Smooth muscle cell (in vitro differentiated cells): ENCODE results near the gene DYNC2H1. TPM values are rescaled to one million over a fixed set of nuclear protein-coding genes. Genes with fewer than 3 reads are reported as not detected.

Source experiments
- DNase-seq: peaks from one replicate; lab custom pipeline; 2025; ENCODE audit not compliant: unreplicated experiment; lab: John Stamatoyannopoulos, UW
- H2AFZ ChIP-seq: fragments of 200-600 bp; sonication (generic); 2 replicates; pipeline ENCODE4 v1.6.0; 2016; ENCODE audit warnings: antibody characterized with exemption, low read depth, mild to moderate bottlenecking
- H3F3A ChIP-seq: fragments of 200-600 bp; sonication (generic); 2 replicates; pipeline ENCODE4 v1.6.0; 2017; ENCODE audit warnings: antibody characterized with exemption, low read depth
- H3K27ac ChIP-seq: fragments of 200-600 bp; sonication (generic); 2 replicates; pipeline ENCODE4 v1.5.1; 2016; ENCODE audit warnings: low read depth, mild to moderate bottlenecking
- H3K27me3 ChIP-seq: fragments of 200-600 bp; sonication (generic); 2 replicates; pipeline ENCODE4 v1.6.1; 2016; ENCODE audit warnings: low read depth, mild to moderate bottlenecking
- H3K36me3 ChIP-seq: fragments of 200-600 bp; sonication (generic); 2 replicates; pipeline ENCODE4 v1.5.1; 2016; ENCODE audit warnings: low read depth
- H3K4me1 ChIP-seq: fragments of 200-600 bp; sonication (generic); 2 replicates; pipeline ENCODE4 v1.5.1; 2016; ENCODE audit warnings: low read depth
- H3K4me2 ChIP-seq: fragments of 200-600 bp; sonication (generic); 2 replicates; pipeline ENCODE4 v1.6.0; 2016; ENCODE audit warnings: mild to moderate bottlenecking
- H3K4me3 ChIP-seq: fragments of 200-600 bp; sonication (generic); 2 replicates; pipeline ENCODE4 v1.5.1; 2016; ENCODE audit warnings: mild to moderate bottlenecking
- H3K79me2 ChIP-seq: fragments of 200-600 bp; sonication (generic); 2 replicates; pipeline ENCODE4 v1.6.0; 2016; ENCODE audit warnings: low read depth, mild to moderate bottlenecking
- H3K9ac ChIP-seq: fragments of 200-600 bp; sonication (generic); 2 replicates; pipeline ENCODE4 v1.6.0; 2016; ENCODE audit warnings: low read depth
- H3K9me3 ChIP-seq: fragments of 200-600 bp; sonication (generic); replicated peaks from 2 replicates; pipeline ENCODE4 v1.5.1; 2016; ENCODE audit warnings: low read depth
- H4K20me1 ChIP-seq: fragments of 200-600 bp; sonication (generic); 2 replicates; pipeline ENCODE4 v1.6.0; 2016; ENCODE audit warnings: low read depth
- CTCF ChIP-seq: fragments of 200-600 bp; sonication (generic); IDR thresholded peaks from 2 replicates; pipeline ENCODE4 v1.5.1; 2017; ENCODE audit warnings: borderline replicate concordance, mild to moderate bottlenecking, antibody characterized with exemption; ENCODE audit not compliant: insufficient read depth, poor library complexity, severe bottlenecking
- WGBS: methylation state at CpG from one replicate; pipeline ENCODE4 v1.1.7; 2016; ENCODE audit warnings: low lambda C conversion rate; 5-methylcytosine and 5-hydroxymethylcytosine counted together
- polyA plus RNA-seq: library from polyadenylated mRNA; unstranded; fragments of >200 nt; fragmentation: Nextera tagmentation; extraction: Ambion mirVana; gene quantifications from 2 replicates; pipeline ENCODE4 v1.2.1, GENCODE V29; 2016
- total RNA-seq: library from RNA; depleted of rRNA; stranded (reverse); fragments of >200 nt; gene quantifications from 2 replicates; pipeline ENCODE4 v1.2.3, GENCODE V29; 2014

DYNC2H1 gene
- total and polyA plus RNA-seq, 2 experiments from 2014 or later = 2.3 to 10.8 TPM

GRCh38 chr11:103483996-103484395, 374.8 kb downstream of the DYNC2H1 start:
- Histone ChIP-seq H3F3A (no peaks in the 10 kb centered on the region), H2AFZ (no peak overlapping the region), H3K4me2 (no peak overlapping the region), H3K9me3 (no peaks in the 10 kb centered on the region), H3K27me3 (no peaks in the 10 kb centered on the region), H4K20me1 (no peaks in the 10 kb centered on the region), H3K4me3 (no peak overlapping the region), H3K36me3 (no peaks in the 10 kb centered on the region), H3K79me2 (no peaks in the 10 kb centered on the region), H3K27ac (no peak overlapping the region), H3K4me1 (no peaks in the 10 kb centered on the region), H3K9ac (no peak overlapping the region)
- DNase-seq = no peak
- TF ChIP-seq CTCF = no peak

GRCh38 chr11:103484545-103484944, 375.3 kb downstream of the DYNC2H1 start:
- H3K4me1 ChIP-seq = no peaks in the 10 kb centered on the region
- no peaks in the 10 kb centered on the region for H3K79me2 ChIP-seq
- no peak overlapping the region for H3K4me2 ChIP-seq
- no peaks in the 10 kb centered on the region for H3F3A ChIP-seq
- no peak overlapping the region for H3K9ac ChIP-seq
- 99% methylated on average over 3 of the region's 3 CpGs for WGBS
- H3K9me3 ChIP-seq = no peaks in the 10 kb centered on the region
- no peak overlapping the region for H2AFZ ChIP-seq
- no peaks in the 10 kb centered on the region for H4K20me1 ChIP-seq
- no peak for DNase-seq
- no peak overlapping the region for H3K27ac ChIP-seq
- no peak overlapping the region for H3K4me3 ChIP-seq
- no peak for TF ChIP-seq CTCF
- no peaks in the 10 kb centered on the region for H3K36me3 ChIP-seq
- H3K27me3 ChIP-seq = no peaks in the 10 kb centered on the region

- no peaks in the 10 kb centered on the region for H3F3A ChIP-seq
- WGBS = 75% methylated on average over 5 of the region's 5 CpGs
- H3K4me1 ChIP-seq = no peaks in the 10 kb centered on the region
- no peaks in the 10 kb centered on the region for H4K20me1 ChIP-seq
- H3K9ac ChIP-seq = no peak overlapping the region
- H3K9me3 ChIP-seq = no peaks in the 10 kb centered on the region
- H3K4me3 ChIP-seq = no peak overlapping the region
- H2AFZ ChIP-seq = no peak overlapping the region
- TF ChIP-seq CTCF = no peak
- DNase-seq = no peak
- H3K36me3 ChIP-seq = no peaks in the 10 kb centered on the region
- H3K79me2 ChIP-seq = no peaks in the 10 kb centered on the region
- H3K27me3 ChIP-seq = no peaks in the 10 kb centered on the region
- no peak overlapping the region for H3K4me2 ChIP-seq
- H3K27ac ChIP-seq = no peak overlapping the region
Measured at GRCh38 chr11:103486604-103487003, 377.4 kb downstream of the DYNC2H1 start.

- no peaks in the 10 kb centered on the region for H3K4me1 ChIP-seq
- H3K27me3 ChIP-seq = no peaks in the 10 kb centered on the region
- TF ChIP-seq CTCF = no peak
- no peak overlapping the region for H3K4me3 ChIP-seq
- no peak overlapping the region for H3K9ac ChIP-seq
- H4K20me1 ChIP-seq = no peaks in the 10 kb centered on the region
- no peaks in the 10 kb centered on the region for H3K79me2 ChIP-seq
- H3F3A ChIP-seq = no peaks in the 10 kb centered on the region
- no peaks in the 10 kb centered on the region for H3K36me3 ChIP-seq
- H2AFZ ChIP-seq = no peak overlapping the region
- DNase-seq = no peak
- no peak overlapping the region for H3K27ac ChIP-seq
- H3K9me3 ChIP-seq = no peaks in the 10 kb centered on the region
- WGBS = 89% methylated on average over 4 of the region's 4 CpGs
- H3K4me2 ChIP-seq = no peak overlapping the region
Measured at GRCh38 chr11:103487113-103487512, 377.9 kb downstream of the DYNC2H1 start.
